WERI-Rb-1 (cell line): ENCODE data around the gene H2AZ2.

Source experiments
- DNase-seq: peaks from one replicate; pipeline ENCODE4 v3.0.0-alpha.2; 2020
- H3K27ac ChIP-seq: fragments of 250-450 bp; sonication (Bioruptor Pico); 2 replicates; pipeline ENCODE4 v1.5.1; 2020; ENCODE audit warnings: mild to moderate bottlenecking, moderate library complexity
- H3K27me3 ChIP-seq: fragments of 250-450 bp; sonication (Bioruptor Pico); 2 replicates; pipeline ENCODE4 v1.5.1; 2021; ENCODE audit warnings: mild to moderate bottlenecking, low read depth, moderate library complexity; ENCODE audit not compliant: insufficient read depth, severe bottlenecking
- H3K36me3 ChIP-seq: fragments of 250-450 bp; sonication (Bioruptor Pico); 2 replicates; pipeline ENCODE4 v1.5.1; 2020; ENCODE audit warnings: mild to moderate bottlenecking, moderate library complexity
- H3K4me3 ChIP-seq: 2 replicates; pipeline ENCODE4 v1.5.1; 2011; ENCODE audit warnings: low read depth, mild to moderate bottlenecking, control low read depth, low read length
- H3K9me3 ChIP-seq: fragments of 250-450 bp; sonication (Bioruptor Pico); 2 replicates; pipeline ENCODE4 v1.5.1; 2021; ENCODE audit warnings: mild to moderate bottlenecking, moderate library complexity; ENCODE audit not compliant: severe bottlenecking
- CTCF ChIP-seq: IDR thresholded peaks from 2 replicates; pipeline ENCODE4 v1.5.1; 2011; ENCODE audit warnings: low read depth, mild to moderate bottlenecking, control low read depth, inconsistent platforms, low read length

The H2AZ2 gene

GRCh38 chr7:44847920-44848634, at the start of gene H2AZ2:
Gene H2AZ2, minus strand, starts transcription at chr7:44848087. Its CDS starts 116 bp downstream, at chr7:44847971.
- H3K27me3 ChIP-seq = no peaks in the 10 kb centered on the region
- TF ChIP-seq CTCF = no peak
- no peaks in the 10 kb centered on the region for H3K9me3 ChIP-seq
- H3K4me3 ChIP-seq = peak within 1 kb of the TSS; percentile 94
- H3K27ac ChIP-seq = peak within 1 kb of the TSS; percentile 100
- peaks cover 5% of the 10 kb centered on the region for H3K36me3 ChIP-seq
- DNase-seq = peak; percentile 100

DNA sequence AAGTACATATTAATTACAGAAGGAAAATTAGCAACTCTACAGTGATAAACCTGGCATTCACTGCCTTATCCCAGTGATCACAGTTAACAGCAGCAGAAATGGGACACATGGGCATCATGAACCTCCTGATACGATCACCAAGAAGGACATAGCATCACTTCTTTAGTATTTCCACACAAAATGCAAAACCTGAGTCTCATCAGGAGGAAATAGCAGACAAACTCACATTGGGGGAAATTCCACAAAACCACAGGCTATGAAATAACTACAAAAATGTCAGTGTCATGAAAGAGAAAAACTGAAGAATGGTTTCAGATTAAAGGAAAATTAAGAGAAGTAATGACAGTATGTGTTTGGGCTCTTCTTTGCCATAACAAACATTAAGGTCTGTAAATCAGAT, 49.4 kb upstream of the H2AZ2 start:
- no peak for DNase-seq
- Histone ChIP-seq H3K27me3 (no peaks in the 10 kb centered on the region), H3K4me3 (no peak overlapping the region), H3K27ac (no peak overlapping the region), H3K9me3 (no peaks in the 10 kb centered on the region), H3K36me3 (no peaks in the 10 kb centered on the region)
- no peak for TF ChIP-seq CTCF

DNA sequence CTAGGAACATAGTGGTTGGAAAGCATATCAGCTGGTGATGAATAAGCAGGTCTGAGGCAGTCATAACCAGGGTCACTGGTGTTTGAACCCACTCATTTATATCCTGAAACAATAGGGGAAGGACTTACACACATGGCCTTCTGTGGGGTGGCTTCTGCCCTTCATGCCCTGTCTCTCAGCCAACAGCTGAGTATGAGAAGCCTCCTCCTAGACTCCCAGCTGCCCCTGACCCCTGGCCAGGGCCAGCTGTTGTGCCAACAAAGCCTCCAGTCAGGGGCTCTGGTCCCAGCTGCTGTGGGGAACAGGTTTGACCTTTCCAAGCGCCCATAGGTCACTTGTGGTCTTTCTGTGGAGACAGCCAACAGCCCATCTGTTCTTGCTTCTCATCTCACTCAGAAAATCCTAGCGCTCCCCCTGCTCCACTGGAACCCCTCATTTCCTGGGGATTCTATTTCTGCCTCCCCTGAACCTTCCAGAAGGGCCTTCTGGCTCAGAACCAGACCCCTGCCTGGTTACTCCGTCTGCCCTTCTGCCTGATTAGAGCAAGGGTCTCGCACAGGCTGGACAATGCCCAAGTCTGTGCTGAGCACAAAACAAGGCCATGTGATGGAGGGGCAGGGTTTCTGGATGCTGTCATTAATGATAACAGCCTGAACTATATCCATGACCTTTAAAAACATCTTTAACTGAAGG, 47.1 kb upstream of the H2AZ2 start:
- Histone ChIP-seq H3K4me3 (no peak overlapping the region), H3K27ac (no peak overlapping the region), H3K9me3 (no peaks in the 10 kb centered on the region), H3K27me3 (no peaks in the 10 kb centered on the region), H3K36me3 (no peaks in the 10 kb centered on the region)
- no peak for TF ChIP-seq CTCF
- DNase-seq = no peak

DNA sequence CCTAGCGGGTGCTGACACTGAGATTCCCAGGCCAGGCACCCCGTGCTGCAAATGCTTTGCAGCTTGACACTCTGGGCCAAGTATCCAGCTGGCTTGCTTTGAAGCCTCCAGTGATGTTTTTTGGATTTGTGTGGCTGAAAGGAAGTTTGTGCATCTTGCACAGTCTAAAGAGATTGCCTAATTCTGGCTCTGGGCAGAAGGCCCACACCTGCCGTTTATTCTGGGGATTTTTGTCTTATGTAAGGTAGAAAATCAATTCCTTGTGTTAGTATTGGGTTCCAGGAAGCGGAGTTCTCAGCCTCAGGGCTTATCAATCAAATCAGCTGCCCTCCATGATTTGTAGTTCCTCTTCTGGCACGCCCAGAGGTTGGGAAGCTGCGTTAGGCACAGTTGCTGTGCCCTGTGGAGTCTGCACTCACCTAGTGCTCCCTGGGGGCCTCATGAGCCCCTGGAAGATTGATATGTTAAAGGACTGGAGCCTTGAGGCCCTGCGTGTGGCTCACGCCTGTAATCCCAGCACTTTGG, 45.9 kb upstream of the H2AZ2 start:
- TF ChIP-seq CTCF = no peak
- Histone ChIP-seq H3K36me3 (no peaks in the 10 kb centered on the region), H3K27me3 (no peaks in the 10 kb centered on the region), H3K4me3 (no peak overlapping the region), H3K9me3 (no peaks in the 10 kb centered on the region), H3K27ac (no peak overlapping the region)
- DNase-seq = no peak

- Histone ChIP-seq H3K27me3 (no peaks in the 10 kb centered on the region), H3K4me3 (no peak overlapping the region), H3K9me3 (no peaks in the 10 kb centered on the region), H3K36me3 (no peaks in the 10 kb centered on the region), H3K27ac (no peak overlapping the region)
- TF ChIP-seq CTCF = no peak
- no peak for DNase-seq
These were observed 43.9 kb upstream of the H2AZ2 start for GRCh38 chr7:44891791-44892190.
